GM18868 (cell line): Measurements from ENCODE around the gene POLR1A.

ENCODE experiments used
- ATAC-seq: cut with Tn5 transposase; IDR thresholded peaks from one replicate; pipeline ENCODE4 v1.9.1; 2021; ENCODE audit warnings: mild to moderate bottlenecking, moderate library complexity; ENCODE audit not compliant: unreplicated experiment

Gene POLR1A

GRCh38 chr2:85983766-85984165, 121.9 kb downstream of the POLR1A start:
- ATAC-seq: no peak

- no peak for ATAC-seq
Observed at GRCh38 chr2:85981579-85982247, 124.0 kb downstream of the POLR1A start.

GRCh38 chr2:85978883-85979780, 126.6 kb downstream of the POLR1A start:
- ATAC-seq: no peak

- ATAC-seq: no peak
Observed at GRCh38 chr2:85976106-85976920, 129.4 kb downstream of the POLR1A start.

GRCh38 chr2:85975581-85975980, 130.1 kb downstream of the POLR1A start:
- no peak for ATAC-seq

GRCh38 chr2:85974390-85974789, 131.3 kb downstream of the POLR1A start:
- no peak for ATAC-seq

- no peak for ATAC-seq
Observed at GRCh38 chr2:85972355-85972754, 133.3 kb downstream of the POLR1A start.

- no peak for ATAC-seq
Observed at GRCh38 chr2:85971366-85971765, 134.3 kb downstream of the POLR1A start.
